ENCODE data around the gene SYPL1.

The SYPL1 gene

DNA sequence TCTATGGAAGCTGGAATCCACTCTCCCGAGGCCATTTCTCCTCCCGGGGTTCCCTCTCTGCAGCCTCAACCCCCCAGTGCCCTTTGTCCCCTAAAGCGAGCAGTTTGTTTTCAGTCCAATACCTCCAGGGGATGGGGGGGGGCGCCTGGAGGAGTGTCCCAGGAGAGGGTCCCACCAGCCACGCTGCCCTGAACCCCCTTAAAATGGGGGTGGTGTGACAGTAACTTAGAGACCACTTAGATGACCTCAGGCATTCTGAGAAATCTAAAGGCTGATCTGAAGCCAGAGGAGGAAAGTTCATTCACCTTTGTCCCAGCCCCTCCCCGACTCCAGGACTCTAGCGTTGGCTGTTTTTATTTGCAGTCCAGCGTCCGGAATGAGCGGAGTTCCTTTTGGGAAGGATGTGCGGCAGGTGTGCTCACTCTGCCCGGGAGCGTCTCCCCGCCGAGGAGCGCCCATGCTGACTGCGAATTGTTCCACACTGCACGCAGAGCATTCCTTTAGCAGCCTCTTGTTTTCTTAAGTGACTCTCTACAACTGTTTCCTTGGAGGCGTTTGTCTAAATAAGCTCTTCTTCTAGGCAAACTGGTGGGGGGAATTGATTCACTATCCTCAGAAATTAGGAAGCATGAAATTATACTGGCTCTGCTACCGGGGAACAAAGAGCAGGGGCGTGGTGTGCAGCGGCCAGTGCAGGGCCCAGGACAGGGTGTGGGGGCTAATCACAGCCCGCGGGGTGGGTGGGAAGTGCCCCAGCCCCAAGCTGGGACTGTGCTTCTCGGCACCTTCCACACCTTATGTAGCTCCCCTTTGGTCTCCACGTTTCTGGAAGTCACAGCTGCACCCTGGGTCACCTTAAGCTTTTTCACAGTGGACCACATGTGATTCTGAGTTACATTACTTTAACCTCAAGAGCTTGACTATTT lies 46.3 kb downstream of the SYPL1 start:
- TF ChIP-seq, protein P1, sequence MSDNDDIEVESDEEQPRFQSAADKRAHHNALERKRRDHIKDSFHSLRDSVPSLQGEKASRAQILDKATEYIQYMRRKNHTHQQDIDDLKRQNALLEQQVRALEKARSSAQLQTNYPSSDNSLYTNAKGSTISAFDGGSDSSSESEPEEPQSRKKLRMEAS (IDR thresholded peaks at IDR 0.05; ENCODE audit: low read depth, low read length) = no peak
- TF ChIP-seq MYC (IDR thresholded peaks at IDR 0.05; ENCODE audit: low read depth, low read length) = no peak
- no peak overlapping the region for H3K4me3 ChIP-seq (ENCODE audit: low read depth, low read length)
- DNase-seq (ENCODE audit: low read depth) = no peak

- H3K4me3 ChIP-seq (ENCODE audit: low read depth, low read length) = no peak overlapping the region
- TF ChIP-seq, protein P1 (IDR thresholded peaks at IDR 0.05; ENCODE audit: low read depth, low read length) = no peak
- no peak for TF ChIP-seq CTCF (IDR thresholded peaks at IDR 0.05; ENCODE audit: low read depth, low read length)
- TF ChIP-seq POLR2A (IDR thresholded peaks at IDR 0.05; ENCODE audit: extremely low read depth, insufficient read length) = no peak
- no peak for TF ChIP-seq MYC (IDR thresholded peaks at IDR 0.05; ENCODE audit: low read depth, low read length)
- DNase-seq (ENCODE audit: low read depth) = peak; percentile 47
These were observed 47.1 kb downstream of the SYPL1 start for GRCh38 chr7:106064771-106065574.

- no peak for DNase-seq (ENCODE audit: low read depth)
- no peak overlapping the region for H3K4me3 ChIP-seq (ENCODE audit: low read depth, low read length)
- TF ChIP-seq, protein P1 (IDR thresholded peaks at IDR 0.05; ENCODE audit: low read depth, low read length) = no peak
- TF ChIP-seq CTCF (IDR thresholded peaks at IDR 0.05; ENCODE audit: low read depth, low read length) (no peak), MYC (IDR thresholded peaks at IDR 0.05; ENCODE audit: low read depth, low read length) (no peak), POLR2A (IDR thresholded peaks at IDR 0.05; ENCODE audit: extremely low read depth, insufficient read length) (no peak)
These were observed 47.8 kb downstream of the SYPL1 start for GRCh38 chr7:106064316-106064715.

DNA sequence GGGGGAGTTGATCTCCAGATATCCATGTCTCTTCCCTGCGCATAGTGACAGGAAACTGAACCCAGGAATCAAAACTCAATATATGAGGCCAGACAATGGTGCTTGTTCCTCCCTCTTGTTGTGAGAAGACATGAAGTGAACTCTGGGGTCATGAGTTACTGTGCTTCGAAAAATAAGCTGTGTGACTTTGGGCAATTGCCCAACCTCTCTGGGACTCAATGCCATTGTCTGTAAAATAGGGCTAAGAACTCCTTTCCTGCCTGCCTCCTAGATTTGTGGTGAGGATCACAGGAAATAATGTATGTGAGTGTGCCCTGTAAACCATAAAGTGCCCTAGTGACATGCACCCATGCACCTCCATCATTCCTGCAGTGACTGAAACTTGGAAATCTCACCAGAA lies 48.4 kb downstream of the SYPL1 start:
- DNase-seq (ENCODE audit: low read depth) = no peak
- H3K4me3 ChIP-seq (ENCODE audit: low read depth, low read length) = no peak overlapping the region
- TF ChIP-seq MYC (IDR thresholded peaks at IDR 0.05; ENCODE audit: low read depth, low read length) (no peak), CTCF (IDR thresholded peaks at IDR 0.05; ENCODE audit: low read depth, low read length) (no peak), POLR2A (IDR thresholded peaks at IDR 0.05; ENCODE audit: extremely low read depth, insufficient read length) (no peak)
- TF ChIP-seq, protein P1 (IDR thresholded peaks at IDR 0.05; ENCODE audit: low read depth, low read length) = no peak

DNA sequence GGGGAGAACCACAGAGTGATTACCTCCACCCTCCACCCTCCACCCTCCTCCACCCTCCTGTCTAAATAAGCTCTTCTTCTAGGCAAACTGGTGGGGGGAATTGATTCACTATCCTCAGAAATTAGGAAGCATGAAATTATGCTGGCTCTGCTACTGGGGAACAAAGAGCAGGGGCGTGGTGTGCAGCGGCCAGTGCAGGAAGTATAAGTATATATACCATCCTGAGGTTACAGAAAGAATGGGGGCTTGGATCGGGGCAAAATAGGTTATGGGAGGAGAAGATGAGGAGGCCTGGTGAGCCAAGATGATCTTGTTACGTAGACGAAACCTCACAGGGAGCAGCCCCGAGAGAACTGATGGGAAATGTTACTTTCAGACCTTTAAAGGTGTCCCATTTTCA lies 49.1 kb downstream of the SYPL1 start:
- no peak overlapping the region for H3K4me3 ChIP-seq (ENCODE audit: low read depth, low read length)
- TF ChIP-seq MYC (IDR thresholded peaks at IDR 0.05; ENCODE audit: low read depth, low read length) = no peak
- TF ChIP-seq POLR2A (IDR thresholded peaks at IDR 0.05; ENCODE audit: extremely low read depth, insufficient read length) = no peak
- no peak for TF ChIP-seq CTCF (IDR thresholded peaks at IDR 0.05; ENCODE audit: low read depth, low read length)
- TF ChIP-seq, protein P1 (IDR thresholded peaks at IDR 0.05; ENCODE audit: low read depth, low read length) = no peak
- DNase-seq (ENCODE audit: low read depth) = no peak
